ENCODE data around the gene TPK1.
A peak's percentile ranks its signal among the peaks of the same experiment; 100 is the strongest.

DNA sequence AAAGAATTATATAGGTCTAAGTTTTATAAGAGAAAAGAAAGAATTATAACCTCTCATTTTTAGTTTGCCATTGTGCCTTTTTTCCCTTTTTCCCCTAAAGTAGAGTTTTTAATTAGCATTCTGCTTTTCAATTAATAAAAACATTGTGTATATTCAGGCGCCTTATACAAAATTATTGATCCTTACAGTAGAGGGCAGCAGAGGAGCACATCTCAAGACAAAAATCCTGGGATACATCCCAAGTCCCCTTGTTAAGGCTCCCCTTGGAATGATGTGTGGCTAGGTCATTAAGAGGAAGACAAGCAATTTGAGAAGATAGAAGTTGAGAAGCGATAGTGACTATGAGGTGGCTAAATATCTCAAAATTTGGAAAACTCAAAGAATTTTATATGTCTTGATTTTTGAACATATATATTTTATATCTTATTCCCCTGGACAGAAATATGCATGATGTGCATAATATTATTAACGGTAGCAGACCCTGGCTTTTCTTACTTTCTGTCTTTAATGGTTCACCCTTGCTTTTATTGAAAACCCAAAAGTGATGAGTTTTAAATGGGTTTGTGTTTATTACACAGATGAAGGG, 19.1 kb upstream of the TPK1 start:
- TF ChIP-seq ZSCAN30 (tag by site-specific recombination; IDR thresholded peaks at IDR 0.05) (no peak), ZNF670 (tag by site-specific recombination; IDR thresholded peaks at IDR 0.05; ENCODE audit: low read depth) (no peak), ZNF350 (tag by site-specific recombination; IDR thresholded peaks at IDR 0.05) (no peak), ZNF404 (tag by site-specific recombination; IDR thresholded peaks at IDR 0.05) (no peak), ZNF274 (IDR thresholded peaks at IDR 0.05; ENCODE audit: low read length) (no peak), ZNF274 (tag by site-specific recombination; IDR thresholded peaks at IDR 0.05; ENCODE audit: borderline replicate concordance) (no peak)
- TF ChIP-seq, protein P1, sequence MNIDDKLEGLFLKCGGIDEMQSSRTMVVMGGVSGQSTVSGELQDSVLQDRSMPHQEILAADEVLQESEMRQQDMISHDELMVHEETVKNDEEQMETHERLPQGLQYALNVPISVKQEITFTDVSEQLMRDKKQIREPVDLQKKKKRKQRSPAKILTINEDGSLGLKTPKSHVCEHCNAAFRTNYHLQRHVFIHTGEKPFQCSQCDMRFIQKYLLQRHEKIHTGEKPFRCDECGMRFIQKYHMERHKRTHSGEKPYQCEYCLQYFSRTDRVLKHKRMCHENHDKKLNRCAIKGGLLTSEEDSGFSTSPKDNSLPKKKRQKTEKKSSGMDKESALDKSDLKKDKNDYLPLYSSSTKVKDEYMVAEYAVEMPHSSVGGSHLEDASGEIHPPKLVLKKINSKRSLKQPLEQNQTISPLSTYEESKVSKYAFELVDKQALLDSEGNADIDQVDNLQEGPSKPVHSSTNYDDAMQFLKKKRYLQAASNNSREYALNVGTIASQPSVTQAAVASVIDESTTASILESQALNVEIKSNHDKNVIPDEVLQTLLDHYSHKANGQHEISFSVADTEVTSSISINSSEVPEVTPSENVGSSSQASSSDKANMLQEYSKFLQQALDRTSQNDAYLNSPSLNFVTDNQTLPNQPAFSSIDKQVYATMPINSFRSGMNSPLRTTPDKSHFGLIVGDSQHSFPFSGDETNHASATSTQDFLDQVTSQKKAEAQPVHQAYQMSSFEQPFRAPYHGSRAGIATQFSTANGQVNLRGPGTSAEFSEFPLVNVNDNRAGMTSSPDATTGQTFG (tag by site-specific recombination; IDR thresholded peaks at IDR 0.05; ENCODE audit: borderline replicate concordance), result no peak
- TF ChIP-seq, protein P2, sequence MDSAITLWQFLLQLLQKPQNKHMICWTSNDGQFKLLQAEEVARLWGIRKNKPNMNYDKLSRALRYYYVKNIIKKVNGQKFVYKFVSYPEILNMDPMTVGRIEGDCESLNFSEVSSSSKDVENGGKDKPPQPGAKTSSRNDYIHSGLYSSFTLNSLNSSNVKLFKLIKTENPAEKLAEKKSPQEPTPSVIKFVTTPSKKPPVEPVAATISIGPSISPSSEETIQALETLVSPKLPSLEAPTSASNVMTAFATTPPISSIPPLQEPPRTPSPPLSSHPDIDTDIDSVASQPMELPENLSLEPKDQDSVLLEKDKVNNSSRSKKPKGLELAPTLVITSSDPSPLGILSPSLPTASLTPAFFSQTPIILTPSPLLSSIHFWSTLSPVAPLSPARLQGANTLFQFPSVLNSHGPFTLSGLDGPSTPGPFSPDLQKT (IDR thresholded peaks at IDR 0.05; ENCODE audit: borderline replicate concordance, low read depth, low read length), result no peak
- TF ChIP-seq, protein P3, sequence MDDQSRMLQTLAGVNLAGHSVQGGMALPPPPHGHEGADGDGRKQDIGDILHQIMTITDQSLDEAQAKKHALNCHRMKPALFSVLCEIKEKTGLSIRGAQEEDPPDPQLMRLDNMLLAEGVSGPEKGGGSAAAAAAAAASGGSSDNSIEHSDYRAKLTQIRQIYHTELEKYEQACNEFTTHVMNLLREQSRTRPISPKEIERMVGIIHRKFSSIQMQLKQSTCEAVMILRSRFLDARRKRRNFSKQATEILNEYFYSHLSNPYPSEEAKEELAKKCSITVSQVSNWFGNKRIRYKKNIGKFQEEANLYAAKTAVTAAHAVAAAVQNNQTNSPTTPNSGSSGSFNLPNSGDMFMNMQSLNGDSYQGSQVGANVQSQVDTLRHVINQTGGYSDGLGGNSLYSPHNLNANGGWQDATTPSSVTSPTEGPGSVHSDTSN (CRISPR knock-in tag; IDR thresholded peaks at IDR 0.05), result no peak
- TF ChIP-seq, protein P4, sequence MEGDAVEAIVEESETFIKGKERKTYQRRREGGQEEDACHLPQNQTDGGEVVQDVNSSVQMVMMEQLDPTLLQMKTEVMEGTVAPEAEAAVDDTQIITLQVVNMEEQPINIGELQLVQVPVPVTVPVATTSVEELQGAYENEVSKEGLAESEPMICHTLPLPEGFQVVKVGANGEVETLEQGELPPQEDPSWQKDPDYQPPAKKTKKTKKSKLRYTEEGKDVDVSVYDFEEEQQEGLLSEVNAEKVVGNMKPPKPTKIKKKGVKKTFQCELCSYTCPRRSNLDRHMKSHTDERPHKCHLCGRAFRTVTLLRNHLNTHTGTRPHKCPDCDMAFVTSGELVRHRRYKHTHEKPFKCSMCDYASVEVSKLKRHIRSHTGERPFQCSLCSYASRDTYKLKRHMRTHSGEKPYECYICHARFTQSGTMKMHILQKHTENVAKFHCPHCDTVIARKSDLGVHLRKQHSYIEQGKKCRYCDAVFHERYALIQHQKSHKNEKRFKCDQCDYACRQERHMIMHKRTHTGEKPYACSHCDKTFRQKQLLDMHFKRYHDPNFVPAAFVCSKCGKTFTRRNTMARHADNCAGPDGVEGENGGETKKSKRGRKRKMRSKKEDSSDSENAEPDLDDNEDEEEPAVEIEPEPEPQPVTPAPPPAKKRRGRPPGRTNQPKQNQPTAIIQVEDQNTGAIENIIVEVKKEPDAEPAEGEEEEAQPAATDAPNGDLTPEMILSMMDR (tag by site-specific recombination; IDR thresholded peaks at IDR 0.05), result 0 out of 2 replicates have a peak, but pooled peaks have one; percentile 17
- TF ChIP-seq, protein P5, sequence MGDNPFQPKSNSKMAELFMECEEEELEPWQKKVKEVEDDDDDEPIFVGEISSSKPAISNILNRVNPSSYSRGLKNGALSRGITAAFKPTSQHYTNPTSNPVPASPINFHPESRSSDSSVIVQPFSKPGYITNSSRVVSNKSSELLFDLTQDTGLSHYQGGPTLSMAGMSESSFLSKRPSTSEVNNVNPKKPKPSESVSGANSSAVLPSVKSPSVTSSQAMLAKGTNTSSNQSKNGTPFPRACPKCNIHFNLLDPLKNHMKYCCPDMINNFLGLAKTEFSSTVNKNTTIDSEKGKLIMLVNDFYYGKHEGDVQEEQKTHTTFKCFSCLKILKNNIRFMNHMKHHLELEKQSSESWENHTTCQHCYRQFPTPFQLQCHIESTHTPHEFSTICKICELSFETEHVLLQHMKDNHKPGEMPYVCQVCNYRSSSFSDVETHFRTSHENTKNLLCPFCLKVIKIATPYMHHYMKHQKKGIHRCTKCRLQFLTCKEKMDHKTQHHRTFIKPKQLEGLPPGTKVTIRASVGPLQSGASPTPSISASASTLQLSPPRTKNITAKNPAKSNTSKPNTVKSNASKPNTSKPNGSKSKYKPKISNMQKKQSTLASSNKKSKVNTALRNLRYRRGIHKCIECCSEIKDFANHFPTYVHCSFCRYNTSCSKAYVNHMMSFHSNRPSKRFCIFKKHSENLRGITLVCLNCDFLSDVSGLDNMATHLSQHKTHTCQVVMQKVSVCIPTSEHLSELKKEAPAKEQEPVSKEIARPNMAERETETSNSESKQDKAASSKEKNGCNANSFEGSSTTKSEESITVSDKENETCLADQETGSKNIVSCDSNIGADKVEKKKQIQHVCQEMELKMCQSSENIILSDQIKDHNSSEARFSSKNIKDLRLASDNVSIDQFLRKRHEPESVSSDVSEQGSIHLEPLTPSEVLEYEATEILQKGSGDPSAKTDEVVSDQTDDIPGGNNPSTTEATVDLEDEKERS (tag by site-specific recombination; IDR thresholded peaks at IDR 0.05), result no peak

Data from HEK293 (cell line).